GM21390 (cell line): Measurements from ENCODE around the gene SLC35F1.
"Not testable (repeated sequence)": the region's sequence is repeated elsewhere in the genome, so short reads cannot be mapped to it uniquely, and the experiment has no call there.

Source experiments
- ATAC-seq: cut with Tn5 transposase; IDR thresholded peaks from one replicate; pipeline ENCODE4 v1.9.1; 2021; ENCODE audit not compliant: unreplicated experiment

Gene SLC35F1

GRCh38 chr6:117906958-117907600 is at the start of gene SLC35F1:
Gene SLC35F1, plus strand, starts transcription at chr6:117907264.
- peak; percentile 69 for ATAC-seq

DNA sequence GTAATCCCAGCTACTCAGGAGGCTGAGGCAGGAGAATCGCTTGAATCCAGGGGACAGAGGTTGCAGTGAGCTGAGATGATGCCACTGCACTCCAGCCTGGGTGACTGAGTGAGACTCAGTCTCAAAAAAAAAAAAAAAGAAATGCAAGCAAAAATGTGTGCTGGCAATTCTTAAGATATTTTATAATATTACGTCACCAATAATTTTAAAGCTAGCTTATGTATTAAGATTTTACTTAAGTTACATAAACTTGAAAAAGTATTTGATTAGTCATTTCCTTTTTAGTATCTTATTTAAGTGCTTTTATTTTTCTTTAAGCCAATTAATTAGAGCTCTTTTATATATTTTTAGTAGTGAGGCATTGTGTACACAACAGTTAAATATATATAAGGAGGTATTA is 48.5 kb upstream of the SLC35F1 start:
- not testable (repeated sequence) for ATAC-seq

GRCh38 chr6:117861545-117861944 is 45.5 kb upstream of the SLC35F1 start:
- no peak for ATAC-seq

GRCh38 chr6:117866561-117866960 is 40.5 kb upstream of the SLC35F1 start:
- no peak for ATAC-seq

DNA sequence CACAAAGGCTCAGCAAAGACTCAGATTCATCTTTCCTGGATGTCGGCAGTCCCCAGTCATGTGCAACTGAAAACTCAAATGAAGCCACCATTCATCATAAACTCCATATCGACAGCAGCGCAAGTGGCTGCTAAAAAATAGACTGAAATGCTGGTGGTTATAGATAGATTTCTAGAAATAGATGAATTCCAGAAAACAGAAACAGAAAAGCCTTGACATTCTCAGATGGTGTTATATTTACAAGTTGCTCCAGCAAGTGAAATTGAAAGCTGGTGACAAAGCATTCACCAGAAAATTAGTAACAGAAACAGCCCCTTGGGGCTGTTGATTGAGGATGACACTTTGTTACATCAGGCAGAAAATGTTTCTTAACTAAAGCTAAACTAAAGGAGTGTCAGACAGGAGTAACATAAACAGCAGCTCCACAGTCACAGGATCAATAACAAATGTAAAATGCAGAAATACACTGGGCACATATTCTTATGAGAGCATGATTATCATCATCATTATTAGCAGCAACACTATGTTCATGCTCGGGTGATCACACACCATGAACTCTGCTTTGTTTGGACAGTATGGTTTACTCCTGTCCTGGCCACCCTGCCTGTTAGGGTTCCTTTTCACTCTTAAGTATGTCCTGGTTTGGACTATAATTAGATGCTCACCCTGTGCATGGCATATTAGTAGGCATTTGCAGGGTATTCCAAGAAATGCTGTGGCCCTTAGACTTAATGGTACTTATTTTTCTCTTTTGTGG is 36.4 kb upstream of the SLC35F1 start:
- ATAC-seq = peak; percentile 92

- no peak for ATAC-seq
Observed at GRCh38 chr6:117880824-117881223, 26.2 kb upstream of the SLC35F1 start.

GRCh38 chr6:117890172-117890571 is 16.9 kb upstream of the SLC35F1 start:
- ATAC-seq = no peak

GRCh38 chr6:117906507-117906957 is 532 bp upstream of the SLC35F1 start:
- peak; percentile 40 for ATAC-seq

- peak; percentile 19 for ATAC-seq
Observed at GRCh38 chr6:117907601-117908245, 659 bp downstream of the SLC35F1 start.

DNA sequence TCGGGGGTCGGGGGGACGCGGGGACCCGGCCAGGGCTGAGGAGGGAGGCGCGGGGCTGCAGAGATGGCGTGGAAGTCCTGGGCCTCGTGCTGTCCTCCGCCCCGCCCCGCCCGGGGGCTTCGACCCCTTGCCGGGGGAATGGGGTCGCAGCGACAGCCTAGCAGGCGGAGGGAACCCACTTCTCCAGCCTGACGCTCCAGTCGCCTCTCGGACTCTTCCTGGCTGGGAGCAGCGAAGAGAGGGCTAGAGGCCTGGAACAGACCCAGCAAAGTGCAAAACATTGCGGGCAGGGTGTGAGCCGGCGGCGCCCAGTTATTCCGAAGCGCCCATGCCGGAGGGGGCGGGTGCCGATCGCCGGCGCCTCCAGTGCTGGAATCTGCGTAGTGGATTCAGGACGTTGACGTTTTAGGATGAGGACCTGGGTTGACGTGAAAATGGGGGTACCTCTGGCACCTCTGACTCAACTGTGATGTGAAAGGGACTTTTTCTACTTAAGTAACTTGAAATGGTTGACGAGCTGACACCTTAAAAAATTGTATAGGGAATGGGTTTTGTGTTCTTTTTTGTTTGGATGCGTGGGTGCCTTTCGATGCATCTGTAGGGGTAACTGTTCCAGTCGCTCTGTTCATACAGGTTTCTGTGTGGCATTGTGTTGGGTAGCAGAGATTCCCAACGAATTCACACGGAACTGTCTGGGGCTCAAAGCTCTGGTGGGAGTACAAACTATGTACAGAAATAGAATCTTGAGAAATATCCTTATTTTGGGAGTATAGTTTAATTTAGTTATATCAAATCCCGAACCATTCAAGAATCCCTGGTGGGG is 1.4 kb downstream of the SLC35F1 start:
- no peak for ATAC-seq

DNA sequence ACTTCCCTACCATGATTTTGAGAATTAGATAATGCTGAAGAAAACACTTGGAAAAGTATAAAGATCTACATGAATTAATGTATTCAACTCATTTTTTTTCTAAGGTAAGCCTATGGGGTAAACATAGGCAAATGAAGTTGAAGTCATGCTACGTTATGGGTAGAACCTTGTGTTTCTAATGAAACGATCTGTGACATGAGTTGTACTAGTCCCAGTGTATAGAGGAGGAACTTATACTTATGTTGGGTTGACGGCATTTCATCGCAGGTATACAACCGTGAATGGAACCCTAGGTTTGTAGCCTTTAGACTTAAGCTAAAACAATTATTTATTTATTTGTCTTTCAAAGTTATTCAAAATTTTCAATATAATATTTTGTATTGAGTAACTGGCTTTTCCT is 2.6 kb downstream of the SLC35F1 start:
- no peak for ATAC-seq

GRCh38 chr6:117910549-117910948 is 3.5 kb downstream of the SLC35F1 start:
- ATAC-seq = no peak

DNA sequence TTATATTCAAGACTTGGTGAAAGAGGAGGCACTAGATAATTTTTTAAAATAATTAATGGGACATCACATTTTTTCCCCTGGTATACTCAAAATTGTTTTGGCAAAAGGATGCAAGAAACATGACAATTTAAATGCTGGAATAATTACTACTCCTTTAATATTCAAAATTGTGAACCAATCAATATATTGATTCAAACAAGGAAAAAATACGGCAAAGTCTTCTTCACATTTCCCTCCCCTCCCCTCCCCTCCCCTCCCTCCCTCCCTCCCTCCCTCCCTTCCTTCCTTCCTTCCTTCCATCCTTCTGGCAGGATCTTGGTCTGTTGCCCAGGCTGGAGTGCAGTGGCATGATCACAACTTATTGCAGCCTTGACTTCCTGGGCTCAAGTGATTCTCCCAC is 4.1 kb downstream of the SLC35F1 start:
- ATAC-seq = no peak

DNA sequence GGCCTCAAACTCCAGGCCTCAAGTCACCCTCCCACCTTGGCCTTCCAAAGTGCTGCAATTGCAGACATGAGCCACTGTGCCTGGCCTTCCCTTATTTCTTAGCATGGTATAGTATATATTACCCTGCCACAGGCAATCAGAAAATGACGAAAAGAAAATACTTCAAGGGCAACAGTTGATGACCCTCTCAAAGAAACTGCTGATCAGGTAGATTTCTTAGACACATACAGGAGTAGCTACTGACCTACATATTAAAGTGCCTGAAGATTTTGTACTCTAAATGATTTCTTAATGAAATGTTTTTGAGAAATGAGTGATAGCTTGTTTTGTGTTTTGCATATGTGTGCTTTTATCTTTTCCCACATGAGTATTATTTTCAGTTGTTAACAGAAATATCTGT is 4.6 kb downstream of the SLC35F1 start:
- no peak for ATAC-seq

- ATAC-seq = no peak
Observed at GRCh38 chr6:117915846-117916245, 8.8 kb downstream of the SLC35F1 start.

DNA sequence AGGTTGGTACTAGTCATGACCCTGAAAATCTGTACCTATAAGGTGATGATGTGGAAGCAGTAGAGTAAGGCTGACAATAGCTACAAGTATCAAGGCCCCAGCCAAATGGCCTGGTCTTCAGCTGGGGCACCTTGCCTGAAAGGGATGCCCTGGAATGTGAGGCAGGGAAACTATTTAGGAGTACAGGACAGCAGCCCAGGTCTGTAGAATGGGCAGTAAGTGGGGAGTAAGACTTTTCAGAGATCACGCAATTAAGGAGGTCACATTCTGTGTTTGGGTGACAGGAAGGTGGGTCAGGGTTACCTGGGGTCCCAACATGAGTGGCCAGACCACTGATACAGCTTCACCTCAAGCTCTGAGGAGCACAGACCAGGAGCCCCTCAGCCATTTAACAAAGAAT is 9.4 kb downstream of the SLC35F1 start:
- no peak for ATAC-seq

DNA sequence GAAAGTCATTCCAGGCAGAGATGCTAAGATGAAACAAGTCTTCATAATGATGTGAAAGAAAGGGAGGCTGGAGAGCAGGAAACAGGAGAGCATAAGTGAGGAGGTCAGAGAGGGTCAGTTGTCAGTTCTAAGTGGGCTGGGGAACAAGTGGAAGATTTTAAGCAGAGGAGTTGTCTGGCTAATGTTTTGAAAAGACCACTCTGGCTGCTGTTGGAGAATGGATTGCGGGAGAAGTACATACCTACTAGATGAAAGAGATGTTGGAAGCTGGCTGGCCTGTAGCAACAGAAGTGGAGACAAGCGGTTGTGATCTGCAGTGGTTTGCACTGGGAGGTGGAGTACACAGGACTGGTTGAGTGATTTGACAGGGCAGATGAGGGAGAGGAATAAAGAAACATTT is 10.1 kb downstream of the SLC35F1 start:
- ATAC-seq = no peak

- ATAC-seq = no peak
Observed at GRCh38 chr6:117918454-117918853, 11.4 kb downstream of the SLC35F1 start.

- ATAC-seq = no peak
Observed at GRCh38 chr6:117919275-117919674, 12.2 kb downstream of the SLC35F1 start.

- no peak for ATAC-seq
Observed at GRCh38 chr6:117919775-117920729, 13.0 kb downstream of the SLC35F1 start.
